SK-N-SH (cell line): ENCODE data around the gene EBP.
"Not testable (repeated sequence)": the region's sequence is repeated elsewhere in the genome, so short reads cannot be mapped to it uniquely, and the experiment has no call there.

Experiments
- CHD2 ChIP-seq: fragments of 150-350 bp; IDR thresholded peaks from 2 replicates; pipeline ENCODE4 v1.6.1; 2018; ENCODE audit warnings: low read length; ENCODE audit not compliant: partially characterized antibody
- EP300 ChIP-seq, 2 experiments: IDR thresholded peaks; 2 replicates each; pipeline versions ENCODE4 v1.4.0 to v1.6.1; 2012; ENCODE audit warnings: borderline replicate concordance in 1 of 2, low read depth in 1 of 2, low read length in 1 of 2
- EZH2phosphoT487 ChIP-seq: fragments of 200-600 bp; sonication (generic); IDR thresholded peaks from 2 replicates; pipeline ENCODE4 v1.6.1; 2017; ENCODE audit warnings: low read depth, mixed run types, mild to moderate bottlenecking, antibody characterized with exemption, moderate library complexity, borderline replicate concordance
- FOXJ3 ChIP-seq: sonication (generic); formaldehyde crosslinking; IDR thresholded peaks from 2 replicates; pipeline ENCODE4 v1.5.1; 2020; ENCODE audit warnings: mild to moderate bottlenecking, missing genetic modification reagents
- FOXM1 ChIP-seq: IDR thresholded peaks from 2 replicates; pipeline ENCODE4 v1.4.0; 2012; ENCODE audit warnings: low read depth, mild to moderate bottlenecking
- GABPA ChIP-seq: IDR thresholded peaks from 2 replicates; pipeline ENCODE4 v1.4.0; 2012; ENCODE audit warnings: low read depth, mild to moderate bottlenecking
- POLR2AphosphoS5 ChIP-seq: IDR thresholded peaks from 2 replicates; pipeline ENCODE4 v1.6.1; 2012; ENCODE audit warnings: low read depth, low read length
- RAD21 ChIP-seq: IDR thresholded peaks from 2 replicates; pipeline ENCODE4 v1.6.1; 2012; ENCODE audit warnings: mild to moderate bottlenecking, low read length
- REST ChIP-seq: IDR thresholded peaks from 2 replicates; pipeline ENCODE4 v1.6.1; 2012; ENCODE audit warnings: mild to moderate bottlenecking, low read depth, low read length, moderate library complexity
- RFX5 ChIP-seq: IDR thresholded peaks from 2 replicates; pipeline ENCODE4 v1.6.1; 2012; ENCODE audit warnings: mild to moderate bottlenecking, improper control_type of control experiment, low read length
- SMC3 ChIP-seq: IDR thresholded peaks from 2 replicates; pipeline ENCODE4 v1.6.1; 2012; ENCODE audit warnings: low read depth, low read length, improper control_type of control experiment
- TCF12 ChIP-seq: IDR thresholded peaks from 2 replicates; pipeline ENCODE4 v1.4.0; 2012
- USF2 ChIP-seq: fragments of 150-350 bp; IDR thresholded peaks from 2 replicates; pipeline ENCODE4 v1.6.1; 2017; ENCODE audit warnings: antibody characterized with exemption, low read length, low read depth, borderline replicate concordance
- TF ChIP-seq, protein P1 (sequence below): fragments of 200-600 bp; sonication (generic); IDR thresholded peaks from 2 replicates; pipeline ENCODE4 v1.6.1; 2017; ENCODE audit warnings: antibody characterized with exemption, mild to moderate bottlenecking, moderate library complexity

GRCh38 chrX:48555731-48556325 lies 34.2 kb downstream of the EBP start:
- not testable (repeated sequence) for TF ChIP-seq GABPA; USF2; FOXJ3; EZH2phosphoT487; CHD2; TCF12; SMC3; REST; RAD21; FOXM1; POLR2AphosphoS5; EP300 (IDR thresholded peaks at IDR 0.05; ENCODE audit: borderline replicate concordance in 1 of 2, low read depth in 1 of 2, low read length in 1 of 2); RFX5
- TF ChIP-seq, protein P1, sequence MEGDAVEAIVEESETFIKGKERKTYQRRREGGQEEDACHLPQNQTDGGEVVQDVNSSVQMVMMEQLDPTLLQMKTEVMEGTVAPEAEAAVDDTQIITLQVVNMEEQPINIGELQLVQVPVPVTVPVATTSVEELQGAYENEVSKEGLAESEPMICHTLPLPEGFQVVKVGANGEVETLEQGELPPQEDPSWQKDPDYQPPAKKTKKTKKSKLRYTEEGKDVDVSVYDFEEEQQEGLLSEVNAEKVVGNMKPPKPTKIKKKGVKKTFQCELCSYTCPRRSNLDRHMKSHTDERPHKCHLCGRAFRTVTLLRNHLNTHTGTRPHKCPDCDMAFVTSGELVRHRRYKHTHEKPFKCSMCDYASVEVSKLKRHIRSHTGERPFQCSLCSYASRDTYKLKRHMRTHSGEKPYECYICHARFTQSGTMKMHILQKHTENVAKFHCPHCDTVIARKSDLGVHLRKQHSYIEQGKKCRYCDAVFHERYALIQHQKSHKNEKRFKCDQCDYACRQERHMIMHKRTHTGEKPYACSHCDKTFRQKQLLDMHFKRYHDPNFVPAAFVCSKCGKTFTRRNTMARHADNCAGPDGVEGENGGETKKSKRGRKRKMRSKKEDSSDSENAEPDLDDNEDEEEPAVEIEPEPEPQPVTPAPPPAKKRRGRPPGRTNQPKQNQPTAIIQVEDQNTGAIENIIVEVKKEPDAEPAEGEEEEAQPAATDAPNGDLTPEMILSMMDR, result not testable (repeated sequence)
